Upper lobe of left lung (tissue), 6 donors: ENCODE measurements around the gene NSG2. TPM values are rescaled to one million over a fixed set of nuclear protein-coding genes. Genes with fewer than 3 reads are reported as not detected.

Experiments
- ATAC-seq, 2 donors: fragments of 200-7000 bp; cut with Tn5 transposase; one replicate each; pipeline ENCODE4 v1.9.1; 2022; ENCODE audit warnings: mild to moderate bottlenecking in 2 of 2, moderate library complexity in 2 of 2; ENCODE audit not compliant: low FRiP score in 2 of 2
- DNase-seq, 2 donors: peaks; one replicate each; pipeline ENCODE4 v3.0.0-alpha.2; 2019 to 2020
- H3K27ac ChIP-seq, 4 donors: fragments of 200-600 bp; sonication (generic); one replicate each; pipeline ENCODE4 v1.5.1; 2016 to 2019
- H3K27me3 ChIP-seq, 4 donors: fragments of 200-600 bp; sonication (generic); one replicate each; pipeline ENCODE4 v1.5.1; 2017 to 2019
- H3K36me3 ChIP-seq, 4 donors: fragments of 200-600 bp; sonication (generic); one replicate each; pipeline ENCODE4 v1.5.1; 2016 to 2019
- H3K4me1 ChIP-seq, 4 donors: fragments of 200-600 bp; sonication (generic); one replicate each; pipeline ENCODE4 v1.5.1; 2018 to 2019
- H3K4me3 ChIP-seq, 4 donors: fragments of 200-600 bp; sonication (generic); one replicate each; pipeline ENCODE4 v1.5.1; 2017 to 2019; ENCODE audit warnings: mild to moderate bottlenecking in 2 of 4, moderate library complexity in 1 of 4
- H3K9me3 ChIP-seq, 4 donors: fragments of 200-600 bp; sonication (generic); one replicate each; pipeline ENCODE4 v1.5.1; 2018 to 2019
- EP300 ChIP-seq, 4 donors: sonication (generic); formaldehyde crosslinking; IDR thresholded peaks; one replicate each; pipeline ENCODE4 v1.5.1; 2017; ENCODE audit warnings: antibody characterized with exemption in 4 of 4, control low read depth in 2 of 4
- POLR2A ChIP-seq, 4 donors: fragments of 450-650 bp; IDR thresholded peaks; one replicate each; pipeline ENCODE4 v1.5.1; 2016 to 2017; ENCODE audit warnings: antibody characterized with exemption in 4 of 4, mild to moderate bottlenecking in 2 of 4
- POLR2AphosphoS5 ChIP-seq, 2 donors: sonication (generic); formaldehyde crosslinking; IDR thresholded peaks; one replicate each; pipeline ENCODE4 v1.5.1; 2017; ENCODE audit warnings: antibody characterized with exemption in 2 of 2
- WGBS, 2 donors: methylation state at CpG; one replicate each; pipeline ENCODE4 v1.1.5; 2017 to 2018; 5-methylcytosine and 5-hydroxymethylcytosine counted together
- total RNA-seq, 6 donors: library from RNA; depleted of rRNA in 4 of 6; stranded (reverse); fragments of >200 nt in 4 of 6; gene quantifications; one replicate each; pipeline versions ENCODE4 v1.1.0 to v1.2.1, GENCODE V29; 2016 to 2021
- TF ChIP-seq, protein P1 (sequence below), 6 experiments: fragments of 450-650 bp in 4 of 6; fragments of 200-600 bp in 2 of 6; sonication (generic) in 2 of 6; IDR thresholded peaks; one replicate each; pipeline ENCODE4 v1.5.1; 2016 to 2019; ENCODE audit warnings: antibody characterized with exemption in 6 of 6
- donor health status: DM: no; HTN: no; CAD: no; lungs with moderate emphysema.
- donor health status: DM: no; HTN: yes; CAD: no; lungs with severe emphysema.

The NSG2 gene
- total RNA-seq, 6 donors from 2014 or later = 0.09 to 2.3 (median 0.13) TPM; not detected in 2

DNA sequence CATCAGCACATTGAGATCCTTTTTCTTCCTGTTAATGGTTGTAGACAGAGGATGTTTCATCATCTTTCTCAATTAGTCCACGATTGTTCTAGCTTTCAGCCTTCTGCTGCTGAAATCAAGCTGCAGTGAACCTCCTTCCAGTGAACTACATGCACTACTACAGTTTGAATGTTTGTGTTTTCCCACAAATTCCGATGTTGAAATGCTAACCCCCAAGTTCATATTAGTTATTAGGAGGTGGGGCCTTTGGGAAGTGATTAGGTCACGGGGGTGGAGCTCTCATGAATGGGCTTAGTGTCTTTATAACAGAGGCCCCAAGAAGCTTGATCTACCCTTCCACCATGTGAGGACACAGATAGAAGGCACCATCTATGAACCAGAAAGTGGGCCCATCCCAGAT lies 32.9 kb downstream of the NSG2 start:
- DNase-seq (no peak), ATAC-seq (no peak)
- Histone ChIP-seq H3K36me3 (no peaks in the 10 kb centered on the region), H3K4me1 (no peaks in the 10 kb centered on the region), H3K9me3 (no peaks in the 10 kb centered on the region), H3K27me3 (no peaks in the 10 kb centered on the region), H3K27ac (no peak overlapping the region), H3K4me3 (no peak overlapping the region)
- WGBS, 2 donors = 53 to 60% methylated on average over 3 of the region's 3 CpGs
- TF ChIP-seq POLR2A (IDR thresholded peaks at IDR 0.05) (no peak), EP300 (IDR thresholded peaks at IDR 0.05) (no peak), POLR2AphosphoS5 (IDR thresholded peaks at IDR 0.05) (no peak)
- TF ChIP-seq, protein P1, sequence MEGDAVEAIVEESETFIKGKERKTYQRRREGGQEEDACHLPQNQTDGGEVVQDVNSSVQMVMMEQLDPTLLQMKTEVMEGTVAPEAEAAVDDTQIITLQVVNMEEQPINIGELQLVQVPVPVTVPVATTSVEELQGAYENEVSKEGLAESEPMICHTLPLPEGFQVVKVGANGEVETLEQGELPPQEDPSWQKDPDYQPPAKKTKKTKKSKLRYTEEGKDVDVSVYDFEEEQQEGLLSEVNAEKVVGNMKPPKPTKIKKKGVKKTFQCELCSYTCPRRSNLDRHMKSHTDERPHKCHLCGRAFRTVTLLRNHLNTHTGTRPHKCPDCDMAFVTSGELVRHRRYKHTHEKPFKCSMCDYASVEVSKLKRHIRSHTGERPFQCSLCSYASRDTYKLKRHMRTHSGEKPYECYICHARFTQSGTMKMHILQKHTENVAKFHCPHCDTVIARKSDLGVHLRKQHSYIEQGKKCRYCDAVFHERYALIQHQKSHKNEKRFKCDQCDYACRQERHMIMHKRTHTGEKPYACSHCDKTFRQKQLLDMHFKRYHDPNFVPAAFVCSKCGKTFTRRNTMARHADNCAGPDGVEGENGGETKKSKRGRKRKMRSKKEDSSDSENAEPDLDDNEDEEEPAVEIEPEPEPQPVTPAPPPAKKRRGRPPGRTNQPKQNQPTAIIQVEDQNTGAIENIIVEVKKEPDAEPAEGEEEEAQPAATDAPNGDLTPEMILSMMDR (IDR thresholded peaks at IDR 0.05) = no peak

DNA sequence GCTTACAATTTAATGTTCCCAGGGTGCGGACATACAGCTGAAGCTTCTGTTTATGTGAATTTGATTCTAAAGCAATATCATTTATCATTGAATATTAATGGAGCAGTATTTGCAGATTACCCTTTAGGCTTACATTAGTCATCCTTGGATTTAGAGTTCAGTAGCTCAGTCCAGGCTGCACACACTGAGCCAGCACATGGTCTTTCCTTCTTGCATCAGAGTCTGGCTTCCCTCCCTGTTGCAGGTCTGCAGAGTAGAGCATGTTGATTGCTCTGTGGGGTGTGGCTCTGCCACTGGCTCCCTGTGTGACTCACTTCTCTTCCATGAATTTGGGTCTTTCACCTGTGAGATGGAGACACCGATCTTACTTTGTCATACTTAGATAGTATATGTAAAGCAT lies 36.8 kb downstream of the NSG2 start:
- H3K27me3 ChIP-seq = no peaks in the 10 kb centered on the region
- no peak overlapping the region for H3K27ac ChIP-seq
- ATAC-seq = no peak
- no peak for DNase-seq
- no peak overlapping the region for H3K4me3 ChIP-seq
- TF ChIP-seq POLR2AphosphoS5 (IDR thresholded peaks at IDR 0.05) (no peak), POLR2A (IDR thresholded peaks at IDR 0.05) (no peak), EP300 (IDR thresholded peaks at IDR 0.05) (no peak)
- TF ChIP-seq, protein P1 (IDR thresholded peaks at IDR 0.05) = no peak
- H3K9me3 ChIP-seq = no peaks in the 10 kb centered on the region
- H3K4me1 ChIP-seq = no peaks in the 10 kb centered on the region
- no peaks in the 10 kb centered on the region for H3K36me3 ChIP-seq
- WGBS, 2 donors = 84 to 93% methylated on average over 2 of the region's 2 CpGs

DNA sequence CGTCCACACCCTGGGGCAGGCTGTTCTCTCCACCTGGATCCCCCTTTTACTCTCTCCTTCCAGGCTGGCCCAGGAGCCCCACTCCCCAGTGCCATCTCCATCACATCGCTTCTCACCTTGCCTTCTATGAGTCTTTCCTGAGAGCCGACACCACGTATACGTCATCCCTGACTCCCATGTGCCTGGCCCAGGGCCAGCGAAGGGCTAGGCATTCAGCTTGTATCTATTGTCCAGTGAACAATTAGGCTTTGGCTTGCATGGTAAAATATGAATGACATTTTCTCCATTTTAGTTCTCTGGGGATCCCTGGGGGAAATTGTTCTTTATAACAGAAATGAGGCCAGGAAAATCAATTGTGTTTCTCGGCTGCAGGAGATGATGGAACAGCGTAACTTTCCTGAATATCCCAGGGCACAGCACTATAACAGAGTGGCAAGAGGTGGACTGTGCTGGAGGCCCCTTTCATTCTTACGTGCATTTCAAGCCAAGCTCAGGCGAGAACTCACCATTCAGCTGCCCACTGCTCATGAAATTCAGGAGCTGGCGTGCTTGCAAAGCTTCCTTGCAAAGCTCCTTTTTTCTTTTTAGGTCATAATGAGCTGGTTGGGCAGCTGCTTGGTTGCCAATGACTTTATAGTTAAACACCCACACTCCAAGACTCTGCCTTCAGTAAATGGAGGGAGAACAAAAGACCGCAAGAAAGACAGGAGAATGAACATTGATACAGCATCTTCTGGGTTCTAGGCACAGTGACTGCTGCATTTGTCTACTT lies 37.7 kb downstream of the NSG2 start:
- H3K4me1 ChIP-seq = no peaks in the 10 kb centered on the region
- ATAC-seq (peak in 1 of 2 donors; percentile 37), DNase-seq (no peak)
- no peak overlapping the region for H3K4me3 ChIP-seq
- no peak overlapping the region for H3K27ac ChIP-seq
- 82 to 83% methylated on average over 12 of the region's 12 CpGs for WGBS, 2 donors
- H3K27me3 ChIP-seq = no peaks in the 10 kb centered on the region
- H3K9me3 ChIP-seq = no peaks in the 10 kb centered on the region
- H3K36me3 ChIP-seq = no peaks in the 10 kb centered on the region
- TF ChIP-seq POLR2A (IDR thresholded peaks at IDR 0.05) (no peak), EP300 (IDR thresholded peaks at IDR 0.05) (no peak), POLR2AphosphoS5 (IDR thresholded peaks at IDR 0.05) (no peak)
- TF ChIP-seq, protein P1 (IDR thresholded peaks at IDR 0.05) = no peak

DNA sequence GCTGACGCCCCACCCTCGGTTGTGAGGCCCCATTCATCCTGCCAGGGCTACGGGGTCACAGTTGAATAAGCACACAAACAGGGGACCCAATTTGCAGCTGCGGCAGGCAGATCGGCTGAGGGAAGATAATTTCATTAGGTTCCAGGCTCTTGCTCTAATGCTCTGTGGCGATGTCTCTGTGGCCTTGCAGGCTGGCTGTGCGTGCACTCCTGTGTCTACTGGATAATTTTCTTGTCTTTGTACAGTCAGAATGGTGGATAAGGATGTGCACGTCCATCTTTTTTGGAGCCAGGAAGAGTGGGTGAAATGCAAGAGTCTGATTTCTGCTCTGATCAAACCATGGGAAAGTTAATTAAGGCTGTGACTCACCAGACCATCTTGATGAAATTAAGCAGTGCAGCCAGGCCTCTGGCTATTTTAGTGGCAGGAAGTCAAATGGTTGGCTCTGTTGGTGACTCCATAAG lies 39.2 kb downstream of the NSG2 start:
- DNase-seq (no peak), ATAC-seq (no peak)
- TF ChIP-seq POLR2AphosphoS5 (IDR thresholded peaks at IDR 0.05) (no peak), EP300 (IDR thresholded peaks at IDR 0.05) (no peak), POLR2A (IDR thresholded peaks at IDR 0.05) (no peak)
- TF ChIP-seq, protein P1 (IDR thresholded peaks at IDR 0.05) = no peak

DNA sequence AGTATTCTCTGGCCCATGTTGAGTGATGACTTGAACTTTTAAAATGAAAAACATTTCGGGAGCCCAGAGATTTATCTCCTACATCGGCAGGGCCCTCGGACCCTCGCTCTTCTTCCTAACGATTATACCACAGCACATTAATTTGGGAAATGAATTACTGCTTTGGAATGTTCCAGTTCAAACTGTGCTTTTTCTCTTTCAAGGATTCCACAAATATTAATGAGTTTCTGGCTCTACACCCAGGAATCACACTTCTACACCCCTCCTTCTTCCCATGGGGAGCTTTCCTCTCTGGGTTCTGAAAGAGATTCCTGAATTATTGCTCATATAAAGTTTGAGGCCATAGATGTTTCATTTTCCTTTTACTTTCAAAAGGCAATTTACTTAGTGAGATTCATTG lies 41.2 kb downstream of the NSG2 start:
- Histone ChIP-seq H3K27me3 (no peaks in the 10 kb centered on the region), H3K4me3 (no peak overlapping the region), H3K9me3 (no peaks in the 10 kb centered on the region), H3K36me3 (no peaks in the 10 kb centered on the region), H3K27ac (no peak overlapping the region), H3K4me1 (no peaks in the 10 kb centered on the region)
- ATAC-seq (no peak), DNase-seq (no peak)
- TF ChIP-seq, protein P1 (IDR thresholded peaks at IDR 0.05) = no peak
- no peak for TF ChIP-seq POLR2AphosphoS5 (IDR thresholded peaks at IDR 0.05)
- no peak for TF ChIP-seq EP300 (IDR thresholded peaks at IDR 0.05)
- no peak for TF ChIP-seq POLR2A (IDR thresholded peaks at IDR 0.05)
- WGBS, 2 donors = 91 to 97% methylated on average over 5 of the region's 5 CpGs

More for the DNA sequence above, 39.2 kb downstream of the NSG2 start:
- H3K27me3 ChIP-seq = no peaks in the 10 kb centered on the region
- no peaks in the 10 kb centered on the region for H3K4me1 ChIP-seq
- no peak overlapping the region for H3K27ac ChIP-seq
- H3K36me3 ChIP-seq = no peaks in the 10 kb centered on the region
- H3K4me3 ChIP-seq = no peak overlapping the region
- 69 to 76% methylated on average over 8 of the region's 8 CpGs for WGBS, 2 donors
- no peaks in the 10 kb centered on the region for H3K9me3 ChIP-seq
